PC-3 (cell line): ENCODE results near the gene FOXN4.

Experiments
- EZH2 ChIP-seq: fragments of 300-600 bp; sonication (generic); IDR thresholded peaks from one replicate; pipeline ENCODE4 v1.6.1; 2017; ENCODE audit warnings: antibody characterized with exemption, mild to moderate bottlenecking, low read length; ENCODE audit not compliant: unreplicated experiment
- TF ChIP-seq, protein P1 (sequence below): fragments of 300-600 bp; sonication (generic); conservative IDR thresholded peaks from 2 replicates; pipeline ENCODE4 v1.5.1; 2017; ENCODE audit warnings: antibody characterized with exemption, low read depth, mild to moderate bottlenecking, low read length

DNA sequence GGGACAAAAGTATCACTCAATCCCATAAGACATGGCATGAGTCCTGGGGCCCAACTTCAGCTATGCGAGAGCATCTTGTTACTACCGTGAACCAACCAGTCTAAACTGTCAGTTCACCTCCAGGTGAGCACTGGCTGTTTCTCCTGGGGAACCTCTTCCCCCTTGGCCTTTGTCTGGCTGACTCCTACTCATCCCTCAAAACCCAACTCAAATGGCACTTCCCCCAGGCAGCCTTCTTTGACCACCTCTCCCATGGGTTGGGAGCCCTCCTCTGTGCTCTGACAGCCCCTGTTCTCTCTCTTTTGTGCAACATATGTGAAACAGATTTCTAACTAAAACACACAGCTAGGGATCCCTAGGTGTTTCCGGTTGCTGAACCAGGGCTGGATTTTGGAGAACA, 37.7 kb downstream of the FOXN4 start:
- TF ChIP-seq, protein P1, sequence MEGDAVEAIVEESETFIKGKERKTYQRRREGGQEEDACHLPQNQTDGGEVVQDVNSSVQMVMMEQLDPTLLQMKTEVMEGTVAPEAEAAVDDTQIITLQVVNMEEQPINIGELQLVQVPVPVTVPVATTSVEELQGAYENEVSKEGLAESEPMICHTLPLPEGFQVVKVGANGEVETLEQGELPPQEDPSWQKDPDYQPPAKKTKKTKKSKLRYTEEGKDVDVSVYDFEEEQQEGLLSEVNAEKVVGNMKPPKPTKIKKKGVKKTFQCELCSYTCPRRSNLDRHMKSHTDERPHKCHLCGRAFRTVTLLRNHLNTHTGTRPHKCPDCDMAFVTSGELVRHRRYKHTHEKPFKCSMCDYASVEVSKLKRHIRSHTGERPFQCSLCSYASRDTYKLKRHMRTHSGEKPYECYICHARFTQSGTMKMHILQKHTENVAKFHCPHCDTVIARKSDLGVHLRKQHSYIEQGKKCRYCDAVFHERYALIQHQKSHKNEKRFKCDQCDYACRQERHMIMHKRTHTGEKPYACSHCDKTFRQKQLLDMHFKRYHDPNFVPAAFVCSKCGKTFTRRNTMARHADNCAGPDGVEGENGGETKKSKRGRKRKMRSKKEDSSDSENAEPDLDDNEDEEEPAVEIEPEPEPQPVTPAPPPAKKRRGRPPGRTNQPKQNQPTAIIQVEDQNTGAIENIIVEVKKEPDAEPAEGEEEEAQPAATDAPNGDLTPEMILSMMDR, result no peak
- TF ChIP-seq EZH2, result no peak
